NT2/D1 (cell line): ENCODE data around the gene HLA-DPB1.

ENCODE experiments used
- DNase-seq: peaks from one replicate; pipeline ENCODE4 v3.0.0-alpha.2; 2011; ENCODE audit warnings: low read depth, low spot score
- H3K27me3 ChIP-seq: 2 replicates; pipeline ENCODE4 v1.6.0; 2011; ENCODE audit warnings: mild to moderate bottlenecking; ENCODE audit not compliant: insufficient read length, insufficient read depth
- H3K36me3 ChIP-seq: 2 replicates; pipeline ENCODE4 v1.6.1; 2011; ENCODE audit warnings: mild to moderate bottlenecking, low read length, mixed read lengths; ENCODE audit not compliant: insufficient read depth, insufficient read length
- H3K4me1 ChIP-seq: 2 replicates; pipeline ENCODE4 v1.5.1; 2011; ENCODE audit not compliant: insufficient read depth, insufficient read length
- H3K4me3 ChIP-seq: 2 replicates; pipeline ENCODE4 v1.5.1; 2011; ENCODE audit warnings: low read depth; ENCODE audit not compliant: insufficient read length
- H3K9ac ChIP-seq: 2 replicates; pipeline ENCODE4 v1.6.0; 2011; ENCODE audit warnings: low read depth; ENCODE audit not compliant: insufficient read length
- H3K9me3 ChIP-seq: 2 replicates; pipeline ENCODE4 v1.5.1; 2011; ENCODE audit warnings: mild to moderate bottlenecking, low read length; ENCODE audit not compliant: insufficient read depth
- SUZ12 ChIP-seq: IDR thresholded peaks from 2 replicates; pipeline ENCODE4 v1.6.1; 2011; ENCODE audit not compliant: insufficient read length, insufficient read depth; ENCODE audit errors: extremely low read depth
- YY1 ChIP-seq: IDR thresholded peaks from 2 replicates; pipeline ENCODE4 v1.6.1; 2011; ENCODE audit not compliant: insufficient read length, insufficient read depth
- ZNF274 ChIP-seq: IDR thresholded peaks from 2 replicates; pipeline ENCODE4 v1.6.1; 2011; ENCODE audit warnings: mild to moderate bottlenecking, low read depth, low read length

HLA-DPB1 gene

DNA sequence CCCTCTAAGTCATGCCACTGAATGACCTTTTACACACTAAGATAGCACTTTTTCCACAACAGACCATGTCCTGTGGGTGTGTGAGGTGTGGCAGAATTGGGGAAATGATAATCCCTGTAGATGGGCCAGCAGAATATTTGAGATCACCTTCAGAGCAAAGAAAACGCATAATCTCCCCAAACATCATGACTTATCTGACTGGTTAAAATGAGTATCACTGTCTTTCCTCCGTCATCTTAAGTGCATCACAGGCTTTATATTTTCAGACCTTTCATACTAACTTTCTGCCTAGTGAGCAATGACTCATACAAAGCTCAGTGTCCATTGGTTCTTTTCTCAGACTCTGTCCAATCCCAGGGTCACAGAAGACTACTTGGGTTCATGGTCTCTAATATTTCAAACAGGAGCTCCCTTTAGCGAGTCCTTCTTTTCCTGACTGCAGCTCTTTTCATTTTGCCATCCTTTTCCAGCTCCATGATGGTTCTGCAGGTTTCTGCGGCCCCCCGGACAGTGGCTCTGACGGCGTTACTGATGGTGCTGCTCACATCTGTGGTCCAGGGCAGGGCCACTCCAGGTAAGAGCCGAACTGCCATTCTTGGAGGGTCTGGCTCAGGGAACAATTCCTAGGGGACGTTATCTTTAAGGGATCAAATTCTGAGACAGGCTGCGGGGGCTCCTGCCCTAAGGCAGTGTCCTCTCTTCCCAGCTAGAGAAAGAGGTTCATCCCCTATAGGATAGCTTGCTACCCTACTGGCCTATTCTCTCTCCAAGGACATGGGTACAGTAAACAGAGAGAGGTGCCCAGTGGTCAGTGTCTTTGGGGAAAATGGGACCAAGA is at the start of gene HLA-DPB1:
Gene HLA-DPB1, plus strand, starts transcription at position 423 of the 838 bp plus-strand sequence. Its CDS starts 52 bp downstream, at position 475.
- H3K9me3 ChIP-seq, result no peaks in the 10 kb centered on the region
- TF ChIP-seq YY1 (no peak), SUZ12 (no peak), ZNF274 (no peak)
- H3K4me3 ChIP-seq, result no peak within 1 kb of the TSS
- no peaks in the 10 kb centered on the region for H3K27me3 ChIP-seq
- no peak for DNase-seq
- peaks cover 4% of the 10 kb centered on the region for H3K4me1 ChIP-seq
- H3K36me3 ChIP-seq, result no peaks in the 10 kb centered on the region
- no peak within 1 kb of the TSS for H3K9ac ChIP-seq

DNA sequence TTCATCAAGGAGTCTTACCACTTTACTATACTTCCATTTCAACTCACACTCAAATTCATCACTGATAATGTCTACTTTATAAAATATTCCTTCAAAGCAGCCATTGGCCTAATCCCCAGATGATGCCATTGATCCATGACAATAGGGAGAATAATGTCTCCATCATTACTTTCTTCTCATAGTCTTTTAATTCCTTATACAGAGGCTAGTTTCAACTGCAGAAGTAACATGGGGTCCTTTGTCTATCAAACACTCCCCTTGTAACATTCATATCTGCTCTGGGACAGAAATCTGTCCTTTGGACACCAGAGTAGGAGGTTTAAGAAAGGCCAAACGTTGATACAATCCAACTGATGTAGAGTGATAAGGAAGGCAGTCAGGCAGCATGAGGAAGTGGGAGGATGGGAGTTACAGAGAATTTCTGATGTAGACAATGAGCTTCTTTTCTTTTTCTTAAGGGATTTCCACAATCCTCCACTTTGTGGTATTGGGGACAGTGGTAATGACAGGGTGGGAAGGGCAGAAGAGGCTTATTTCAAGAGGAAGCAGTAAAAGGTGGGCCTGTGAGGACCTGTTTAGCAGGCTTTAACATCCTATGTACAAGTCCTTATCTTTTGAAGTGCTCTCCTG is 47.5 kb upstream of the HLA-DPB1 start:
- DNase-seq, result no peak
- no peak overlapping the region for H3K4me3 ChIP-seq

DNA sequence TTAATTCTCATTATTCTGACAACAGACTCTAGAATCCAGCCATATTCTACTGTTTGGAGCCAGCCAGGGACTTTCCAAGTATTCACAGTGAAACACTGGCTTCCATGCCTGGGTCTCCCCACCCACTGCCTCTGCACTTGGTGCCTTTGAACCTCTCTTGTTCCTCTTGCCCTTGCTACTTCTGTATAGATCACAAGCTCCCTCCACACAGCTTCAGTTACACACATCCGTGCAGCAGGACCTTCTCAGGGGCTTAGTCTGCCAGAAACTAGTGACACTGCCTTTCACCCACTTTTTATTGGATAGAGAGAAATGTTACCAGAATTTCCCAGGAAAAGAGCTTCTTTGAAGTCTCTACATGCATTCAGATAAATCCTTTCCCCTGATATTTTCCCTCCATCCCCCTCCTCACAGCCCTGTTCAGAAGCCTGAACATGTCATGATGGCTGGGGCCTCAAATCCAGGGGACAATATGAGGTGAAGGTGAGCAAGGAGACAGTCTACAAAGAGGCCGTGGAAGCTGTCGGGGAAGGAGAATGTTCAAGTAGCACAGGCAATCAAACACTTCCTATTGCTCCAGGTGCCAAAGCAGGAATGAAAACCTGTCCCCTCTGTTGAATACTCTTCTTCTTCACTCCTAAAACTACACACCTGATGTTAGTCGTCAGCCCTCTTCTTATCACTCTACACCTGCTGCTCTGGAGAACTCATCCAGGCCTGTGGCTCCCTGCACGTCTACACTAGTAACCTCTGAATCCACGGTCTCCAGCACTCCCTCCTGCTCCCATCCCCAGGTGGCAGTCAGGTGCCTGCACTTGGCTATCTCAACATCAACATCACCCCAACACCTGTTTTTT is 46.2 kb upstream of the HLA-DPB1 start:
- TF ChIP-seq SUZ12 (no peak), YY1 (no peak), ZNF274 (no peak)
- H3K4me1 ChIP-seq, result no peaks in the 10 kb centered on the region
- no peaks in the 10 kb centered on the region for H3K36me3 ChIP-seq
- DNase-seq, result no peak
- no peaks in the 10 kb centered on the region for H3K27me3 ChIP-seq
- H3K9ac ChIP-seq, result no peak overlapping the region
- no peak overlapping the region for H3K4me3 ChIP-seq
- H3K9me3 ChIP-seq, result no peaks in the 10 kb centered on the region

More for the DNA sequence above, 47.5 kb upstream of the HLA-DPB1 start:
- H3K9ac ChIP-seq, result no peak overlapping the region
- no peaks in the 10 kb centered on the region for H3K9me3 ChIP-seq
- H3K36me3 ChIP-seq, result no peaks in the 10 kb centered on the region
- TF ChIP-seq SUZ12, result no peak
- no peak for TF ChIP-seq YY1
- TF ChIP-seq ZNF274, result no peak
- no peaks in the 10 kb centered on the region for H3K4me1 ChIP-seq
- no peaks in the 10 kb centered on the region for H3K27me3 ChIP-seq

DNA sequence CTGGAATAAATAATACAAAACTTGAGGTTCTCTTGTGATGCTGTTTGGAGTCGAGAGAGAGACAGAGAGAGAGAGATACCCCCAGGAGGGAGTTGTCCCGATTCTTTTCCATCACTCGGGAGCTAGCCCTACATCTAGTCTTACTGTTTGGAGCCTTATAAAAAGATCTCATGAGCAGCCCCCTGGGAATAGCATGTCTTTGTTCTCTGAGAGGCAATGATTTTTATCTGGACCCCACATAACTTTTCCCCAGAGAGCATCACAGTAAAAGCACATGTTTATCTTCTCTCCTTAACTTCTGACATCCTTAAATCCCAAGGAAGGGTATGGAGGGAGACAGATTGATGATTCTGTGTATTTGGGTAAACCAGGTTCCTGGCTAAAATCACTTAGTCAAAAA is 45.5 kb upstream of the HLA-DPB1 start:
- Histone ChIP-seq H3K27me3 (no peaks in the 10 kb centered on the region), H3K36me3 (no peaks in the 10 kb centered on the region), H3K4me1 (no peaks in the 10 kb centered on the region), H3K9ac (no peak overlapping the region), H3K9me3 (no peaks in the 10 kb centered on the region), H3K4me3 (no peak overlapping the region)
- TF ChIP-seq ZNF274 (no peak), YY1 (no peak), SUZ12 (no peak)
- no peak for DNase-seq

DNA sequence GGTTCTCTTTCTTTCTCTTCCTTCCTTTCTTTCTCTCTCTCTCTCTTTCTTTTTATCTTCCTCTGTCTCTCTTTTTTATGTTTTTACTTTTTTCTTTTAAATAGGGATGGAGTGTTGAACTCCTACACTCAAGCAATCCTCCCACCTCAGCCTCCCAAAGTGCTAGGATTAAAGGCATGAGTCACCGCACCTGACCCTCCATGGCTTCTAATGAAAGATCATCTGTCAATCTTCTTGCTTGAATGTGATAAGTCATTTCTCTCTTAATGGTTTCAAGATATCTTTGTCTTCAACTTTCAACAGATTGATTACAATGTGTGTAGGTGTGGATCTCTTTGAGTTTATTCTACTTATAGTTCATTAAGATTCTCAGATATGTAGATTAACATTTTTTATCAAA is 41.2 kb upstream of the HLA-DPB1 start:
- H3K27me3 ChIP-seq, result no peaks in the 10 kb centered on the region
- H3K36me3 ChIP-seq, result no peaks in the 10 kb centered on the region
- H3K4me1 ChIP-seq, result no peaks in the 10 kb centered on the region
- DNase-seq, result no peak
- TF ChIP-seq YY1 (no peak), SUZ12 (no peak), ZNF274 (no peak)
- no peak overlapping the region for H3K9ac ChIP-seq
- H3K9me3 ChIP-seq, result no peaks in the 10 kb centered on the region
- H3K4me3 ChIP-seq, result no peak overlapping the region

DNA sequence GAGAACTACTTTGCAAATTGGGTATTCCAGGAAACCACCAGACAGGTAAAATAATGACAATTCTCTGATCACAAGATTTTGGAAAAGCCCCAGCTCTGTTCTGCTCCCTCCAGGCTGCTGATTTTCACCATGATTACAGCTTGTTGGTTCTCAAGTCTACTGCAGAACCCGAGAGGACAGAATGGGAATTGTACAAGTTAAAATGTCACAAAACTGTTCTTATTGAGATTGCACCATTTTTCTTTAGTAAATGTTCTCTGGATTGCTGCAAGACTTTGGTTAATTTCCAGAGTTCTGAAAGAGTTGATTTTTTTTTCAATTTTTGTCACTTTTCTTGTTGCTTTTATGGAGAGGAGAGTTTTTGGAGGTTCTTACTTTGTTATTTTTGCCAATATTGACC is 39.3 kb upstream of the HLA-DPB1 start:
- no peak for DNase-seq
- TF ChIP-seq YY1 (no peak), ZNF274 (no peak), SUZ12 (no peak)
- no peaks in the 10 kb centered on the region for H3K36me3 ChIP-seq
- no peaks in the 10 kb centered on the region for H3K4me1 ChIP-seq
- H3K9me3 ChIP-seq, result no peaks in the 10 kb centered on the region
- H3K27me3 ChIP-seq, result no peaks in the 10 kb centered on the region
- H3K4me3 ChIP-seq, result no peak overlapping the region
- no peak overlapping the region for H3K9ac ChIP-seq
